IPS DF 6.9 (cell line): ENCODE results near the gene DICER1.

Source experiments
- DNase-seq: peaks from one replicate; pipeline ENCODE4 v3.0.0-alpha.2; 2013; ENCODE audit warnings: low read depth, low spot score
- H3K27ac ChIP-seq: one replicate; pipeline ENCODE4 v1.5.1; 2013; ENCODE audit warnings: low read length, control low read depth
- H3K27me3 ChIP-seq: 2 replicates; pipeline ENCODE4 v1.6.1; 2013; ENCODE audit warnings: mild to moderate bottlenecking, low read length; ENCODE audit not compliant: control insufficient read depth, insufficient read depth
- H3K36me3 ChIP-seq: 2 replicates; pipeline ENCODE4 v1.6.1; 2013; ENCODE audit warnings: low read length; ENCODE audit not compliant: control insufficient read depth, insufficient read depth
- H3K4me1 ChIP-seq: 2 replicates; pipeline ENCODE4 v1.6.1; 2013; ENCODE audit warnings: low read length; ENCODE audit not compliant: control insufficient read depth, insufficient read depth
- H3K4me3 ChIP-seq: 2 replicates; pipeline ENCODE4 v1.5.1; 2013; ENCODE audit warnings: mild to moderate bottlenecking, low read length
- H3K9me3 ChIP-seq: 2 replicates; pipeline ENCODE4 v1.6.1; 2013; ENCODE audit warnings: low read length, inconsistent platforms; ENCODE audit not compliant: control insufficient read depth, insufficient read depth
- WGBS: extraction: QIAGEN DNeasy Blood & Tissue Kit; methylation state at CpG from one replicate; pipeline ENCODE4 v1.1.7; 2013; ENCODE audit warnings: mixed read lengths, missing lambda C conversion rate; ENCODE audit not compliant: insufficient read length, insufficient coverage; 5-methylcytosine and 5-hydroxymethylcytosine counted together

DICER1 gene

DNA sequence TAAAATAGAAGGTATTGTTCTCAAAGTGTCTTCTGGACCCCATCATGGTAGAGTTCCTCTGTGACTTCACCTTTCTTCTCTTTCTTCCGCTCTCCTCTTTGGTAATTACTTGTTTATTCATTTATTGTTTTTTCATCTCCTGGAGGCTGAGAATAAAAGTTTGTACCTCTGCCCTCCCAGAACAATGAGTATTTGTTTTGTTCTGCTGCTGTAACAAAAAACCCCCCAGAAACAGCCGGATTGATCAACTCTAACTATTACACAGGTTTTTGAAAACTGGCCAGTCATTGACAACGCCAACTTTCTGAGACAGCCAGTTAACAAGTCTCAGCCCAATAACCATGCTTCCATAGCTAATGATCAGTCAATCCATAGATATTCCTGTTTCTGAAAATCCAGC lies 8.2 kb upstream of the DICER1 start:
- Histone ChIP-seq H3K9me3 (no peaks in the 10 kb centered on the region), H3K4me1 (no peaks in the 10 kb centered on the region), H3K36me3 (no peaks in the 10 kb centered on the region), H3K4me3 (no peak overlapping the region), H3K27me3 (no peaks in the 10 kb centered on the region), H3K27ac (no peak overlapping the region)
- no CpG with 5 or more reads among the region's 3 CpGs for WGBS
- DNase-seq = no peak

DNA sequence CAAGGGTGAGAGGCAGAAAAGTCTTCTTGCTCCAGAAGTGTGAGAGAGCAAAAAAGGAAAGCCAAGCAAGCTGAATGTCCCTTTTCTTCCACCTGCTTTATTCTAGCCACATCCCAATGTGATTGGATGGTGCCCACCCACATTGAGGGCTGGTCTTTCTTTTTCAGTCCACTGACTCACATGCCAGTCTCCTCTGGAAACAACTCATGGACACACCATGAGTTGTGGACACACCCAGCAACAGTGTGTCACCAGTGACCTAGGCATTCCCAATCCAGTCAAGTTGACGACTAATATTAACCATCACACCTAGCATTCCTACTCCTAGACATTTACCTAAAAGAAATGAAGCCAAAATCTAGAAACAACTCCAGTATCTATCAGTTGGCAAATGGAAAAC lies 7.2 kb upstream of the DICER1 start:
- no CpG with 5 or more reads among the region's 1 CpG for WGBS
- Histone ChIP-seq H3K27ac (no peak overlapping the region), H3K4me3 (no peak overlapping the region), H3K27me3 (no peaks in the 10 kb centered on the region), H3K36me3 (no peaks in the 10 kb centered on the region), H3K9me3 (no peaks in the 10 kb centered on the region), H3K4me1 (no peaks in the 10 kb centered on the region)
- DNase-seq = no peak

DNA sequence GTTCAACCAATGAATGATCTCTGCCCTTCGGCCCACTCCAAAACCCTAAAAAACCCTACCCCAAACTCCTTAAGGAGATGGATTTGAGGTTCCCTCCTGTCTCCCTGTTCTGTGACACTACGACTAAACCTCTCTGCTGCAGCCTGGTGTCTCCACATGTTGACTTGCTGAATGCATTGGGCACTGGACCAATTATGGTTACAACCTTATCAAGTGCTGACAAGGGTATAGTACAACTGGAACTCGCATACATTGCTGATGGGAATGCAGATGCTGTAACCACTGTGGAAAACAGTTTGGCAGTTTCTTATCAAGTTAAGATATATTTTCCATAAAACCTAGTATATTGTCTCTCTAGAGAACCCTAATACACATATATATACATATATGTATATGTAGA lies 6.3 kb upstream of the DICER1 start:
- Histone ChIP-seq H3K4me3 (no peak overlapping the region), H3K9me3 (no peaks in the 10 kb centered on the region), H3K27me3 (no peaks in the 10 kb centered on the region), H3K27ac (no peak overlapping the region), H3K36me3 (no peaks in the 10 kb centered on the region), H3K4me1 (no peaks in the 10 kb centered on the region)
- WGBS = no CpG with 5 or more reads among the region's 3 CpGs
- no peak for DNase-seq

DNA sequence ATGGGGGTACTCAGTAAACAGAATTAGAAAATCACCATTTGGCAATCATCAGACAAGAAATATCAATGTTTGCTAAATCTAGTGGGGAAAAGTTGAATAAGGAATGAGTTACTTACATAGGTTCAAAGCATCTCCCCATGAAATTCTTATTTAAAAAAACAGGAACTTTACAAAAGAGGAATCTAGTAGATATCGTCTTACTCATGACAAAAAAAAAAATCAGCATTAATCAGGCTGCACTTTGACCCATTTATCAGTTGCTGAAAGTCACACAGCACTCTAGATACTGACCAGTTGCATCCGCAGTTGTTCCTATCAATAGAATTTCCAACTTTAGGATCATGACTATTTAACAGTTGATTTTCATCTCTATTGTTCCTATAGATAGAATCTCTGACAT lies 5.8 kb upstream of the DICER1 start:
- Histone ChIP-seq H3K36me3 (no peaks in the 10 kb centered on the region), H3K4me1 (peaks cover 1% of the 10 kb centered on the region; the same call in 1 of the 2 replicates), H3K27me3 (no peaks in the 10 kb centered on the region), H3K9me3 (no peaks in the 10 kb centered on the region), H3K27ac (no peak overlapping the region), H3K4me3 (no peak overlapping the region)
- WGBS = no CpG with 5 or more reads among the region's 2 CpGs
- DNase-seq = no peak

DNA sequence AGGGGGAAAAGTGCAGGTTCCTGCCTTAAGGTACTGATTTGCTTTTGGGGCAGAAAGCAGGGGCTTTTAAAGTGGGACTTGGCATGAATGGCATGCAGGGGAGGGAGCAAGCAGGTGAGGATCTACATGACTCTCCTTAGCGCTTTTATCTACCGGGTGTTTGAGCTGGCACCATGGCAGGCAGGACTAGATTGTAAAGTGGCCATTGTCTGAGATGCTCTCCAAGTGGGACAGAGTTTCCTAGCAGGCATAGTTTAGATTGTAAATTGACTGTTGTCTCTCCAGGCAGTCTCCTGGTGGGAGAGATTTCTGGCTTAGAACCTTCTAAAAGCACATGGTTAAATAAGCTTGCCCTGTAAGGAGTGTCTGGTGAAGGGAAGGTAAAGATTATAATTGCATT lies 5.3 kb upstream of the DICER1 start:
- DNase-seq = no peak
- no CpG with 5 or more reads among the region's 2 CpGs for WGBS

DNA sequence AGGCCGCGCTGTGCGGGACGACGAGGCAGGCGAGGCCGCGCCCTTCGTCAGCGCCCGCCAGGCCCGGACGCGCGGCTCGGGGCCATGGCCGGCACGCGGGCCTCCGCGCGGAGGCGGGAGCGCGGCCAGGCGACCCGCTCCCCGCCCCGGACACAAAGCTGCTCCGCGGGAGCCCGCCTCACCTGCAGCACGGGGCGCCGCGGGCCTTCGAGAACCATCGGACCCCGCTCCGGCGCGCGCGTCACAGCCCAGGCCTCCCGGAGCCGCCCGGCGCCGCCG lies 342 bp downstream of the DICER1 start:
- Histone ChIP-seq H3K4me1 (peaks cover 1% of the 10 kb centered on the region; the same call in 1 of the 2 replicates), H3K4me3 (peak overlapping the region; percentile 74), H3K9me3 (no peaks in the 10 kb centered on the region), H3K27me3 (no peaks in the 10 kb centered on the region), H3K27ac (no peak overlapping the region), H3K36me3 (no peaks in the 10 kb centered on the region)
- no peak for DNase-seq
- WGBS = no CpG with 5 or more reads among the region's 50 CpGs

More for the DNA sequence above, 5.3 kb upstream of the DICER1 start:
- no peak overlapping the region for H3K27ac ChIP-seq
- H3K4me3 ChIP-seq = no peak overlapping the region
- no peaks in the 10 kb centered on the region for H3K36me3 ChIP-seq
- peaks cover 1% of the 10 kb centered on the region; the same call in 1 of the 2 replicates for H3K4me1 ChIP-seq
- H3K27me3 ChIP-seq = no peaks in the 10 kb centered on the region
- no peaks in the 10 kb centered on the region for H3K9me3 ChIP-seq

DNA sequence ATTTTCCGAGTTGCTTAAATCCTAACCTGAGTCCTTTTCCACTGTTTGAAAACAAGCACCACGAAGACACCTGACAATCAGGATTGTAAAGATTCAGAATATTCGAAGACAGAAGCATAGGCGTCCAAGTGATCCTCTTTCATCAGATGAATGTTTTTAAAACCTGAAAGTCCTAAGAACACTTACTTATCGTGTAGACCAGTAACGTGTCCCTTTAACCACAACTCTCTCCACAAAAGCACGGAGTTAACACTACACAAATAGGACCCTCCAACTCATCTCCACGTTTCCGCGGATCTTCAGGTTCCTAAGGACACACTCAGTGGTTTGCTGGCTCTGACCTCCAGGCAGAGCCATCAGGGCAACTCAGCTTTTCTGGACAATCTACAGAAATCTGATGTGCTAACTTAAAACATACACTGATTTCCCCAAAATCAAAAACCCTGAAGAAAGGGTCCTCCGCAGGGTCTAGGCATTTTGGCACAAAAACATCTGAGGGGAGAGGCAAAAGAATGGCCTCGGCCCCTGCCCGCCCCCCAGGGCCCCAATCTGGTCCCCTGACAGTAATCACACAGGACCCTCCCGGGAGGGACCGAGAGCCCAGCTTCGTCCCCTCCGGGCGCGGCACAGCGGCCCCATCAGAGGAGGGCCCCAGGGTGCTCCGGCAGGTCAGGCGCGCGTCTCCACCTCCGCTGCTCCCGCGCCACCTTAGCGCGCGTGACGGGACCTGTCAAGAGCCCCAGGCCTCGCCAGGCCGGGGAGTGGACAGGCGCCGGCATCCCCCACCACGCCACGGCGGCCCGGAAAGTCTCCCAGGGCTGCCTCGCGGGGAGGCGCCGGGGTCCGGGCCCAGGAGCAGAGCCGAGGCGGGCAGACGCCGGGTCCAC lies 925 bp downstream of the DICER1 start:
- peak overlapping the region; percentile 74 for H3K4me3 ChIP-seq
- H3K9me3 ChIP-seq = no peaks in the 10 kb centered on the region
- no peak overlapping the region for H3K27ac ChIP-seq
- H3K4me1 ChIP-seq = peaks cover 1% of the 10 kb centered on the region; the same call in 1 of the 2 replicates
- no peaks in the 10 kb centered on the region for H3K36me3 ChIP-seq
- no peak for DNase-seq
- H3K27me3 ChIP-seq = no peaks in the 10 kb centered on the region
- WGBS = no CpG with 5 or more reads among the region's 48 CpGs

DNA sequence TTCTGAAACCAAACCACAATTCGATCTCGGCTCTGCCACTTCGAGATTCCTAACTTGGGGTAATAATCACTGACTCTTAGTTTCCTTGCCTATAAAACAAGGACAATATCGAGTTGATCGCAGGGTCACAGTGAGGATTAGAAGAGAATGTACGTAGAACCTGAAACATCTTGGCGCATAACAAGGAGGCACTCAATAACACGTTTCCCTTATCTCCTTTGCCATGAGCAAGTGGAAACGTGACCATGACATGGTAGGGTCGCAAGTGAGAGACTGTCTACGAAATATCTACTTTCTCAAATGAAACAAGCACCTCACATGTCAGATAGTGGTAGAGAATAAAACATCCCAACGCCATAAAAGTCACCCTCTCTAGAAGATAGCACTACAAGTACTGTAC lies 2.3 kb downstream of the DICER1 start:
- no peak for DNase-seq
- Histone ChIP-seq H3K36me3 (no peaks in the 10 kb centered on the region), H3K9me3 (no peaks in the 10 kb centered on the region), H3K4me1 (peaks cover 1% of the 10 kb centered on the region; the same call in 1 of the 2 replicates), H3K27ac (no peak overlapping the region), H3K27me3 (no peaks in the 10 kb centered on the region), H3K4me3 (no peak overlapping the region)
- no CpG with 5 or more reads among the region's 12 CpGs for WGBS

DNA sequence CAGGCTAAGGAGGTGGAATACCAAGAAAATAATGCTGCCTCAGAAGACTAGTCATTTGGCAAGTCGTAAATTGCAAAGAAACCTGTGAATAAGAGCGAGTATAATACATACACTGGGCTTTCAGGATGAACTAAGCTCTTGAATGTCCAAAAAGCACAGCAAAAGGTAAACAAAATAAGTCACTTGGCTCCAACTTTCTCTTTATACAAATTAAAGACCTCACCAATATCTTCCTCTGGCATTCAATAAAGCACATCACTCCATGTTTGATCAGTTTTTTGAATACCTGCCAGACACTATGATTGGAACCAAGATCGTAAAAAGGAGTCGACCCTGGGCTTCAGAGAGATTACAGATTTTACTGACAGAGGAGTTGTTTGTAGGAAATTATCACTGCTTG lies 3.5 kb downstream of the DICER1 start:
- DNase-seq = no peak
- H3K27ac ChIP-seq = no peak overlapping the region
- H3K36me3 ChIP-seq = no peaks in the 10 kb centered on the region
- no peaks in the 10 kb centered on the region for H3K9me3 ChIP-seq
- no peaks in the 10 kb centered on the region for H3K27me3 ChIP-seq
- H3K4me3 ChIP-seq = no peak overlapping the region
- H3K4me1 ChIP-seq = peaks cover 1% of the 10 kb centered on the region; the same call in 1 of the 2 replicates
- no CpG with 5 or more reads among the region's 4 CpGs for WGBS

DNA sequence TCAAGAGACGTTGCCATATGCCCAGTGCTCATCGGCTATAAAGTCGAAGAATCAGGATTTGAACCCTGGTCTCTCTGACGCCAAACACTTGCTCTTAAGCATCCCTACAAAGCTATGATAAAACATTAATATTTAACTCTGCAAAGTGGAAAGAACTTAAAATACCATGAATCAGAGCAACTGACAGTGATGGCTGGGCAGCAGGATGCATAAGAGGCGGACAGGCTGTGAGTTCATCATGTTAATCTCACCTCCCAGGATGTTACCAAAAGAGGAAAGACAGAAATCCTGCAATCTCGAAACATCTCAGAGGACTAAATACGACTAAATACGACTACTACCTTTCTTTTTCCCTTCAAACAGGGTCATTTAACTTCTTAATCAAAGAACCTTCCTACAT lies 5.8 kb downstream of the DICER1 start:
- H3K27ac ChIP-seq = no peak overlapping the region
- H3K4me3 ChIP-seq = no peak overlapping the region
- DNase-seq = no peak
- WGBS = 100% methylated on average over 2 of the region's 8 CpGs
- H3K4me1 ChIP-seq = no peaks in the 10 kb centered on the region
- H3K27me3 ChIP-seq = no peaks in the 10 kb centered on the region
- no peaks in the 10 kb centered on the region for H3K9me3 ChIP-seq
- H3K36me3 ChIP-seq = no peaks in the 10 kb centered on the region

DNA sequence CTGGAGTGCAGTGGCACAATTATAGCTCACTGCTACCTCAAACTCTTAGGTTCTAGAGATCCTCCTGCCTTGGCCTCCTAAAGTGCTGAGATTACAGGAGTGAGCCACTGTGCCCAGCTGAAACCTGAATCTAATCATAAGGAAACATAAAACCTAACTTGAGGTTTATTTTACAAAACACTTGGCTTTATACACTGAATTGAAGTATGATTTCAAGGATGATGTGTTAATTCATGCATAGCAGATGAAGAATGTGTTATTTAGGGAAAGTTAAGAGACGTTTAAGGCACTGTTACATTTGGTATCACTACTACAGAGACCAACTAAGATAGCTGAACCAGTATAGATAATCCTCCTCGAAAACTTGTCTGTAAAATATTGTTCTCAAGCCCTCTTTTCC lies 6.4 kb downstream of the DICER1 start:
- Histone ChIP-seq H3K27ac (no peak overlapping the region), H3K4me1 (no peaks in the 10 kb centered on the region), H3K4me3 (no peak overlapping the region)

More for the DNA sequence above, 6.4 kb downstream of the DICER1 start:
- DNase-seq = no peak
- WGBS = no CpG with 5 or more reads among the region's 2 CpGs
- Histone ChIP-seq H3K9me3 (no peaks in the 10 kb centered on the region), H3K36me3 (no peaks in the 10 kb centered on the region), H3K27me3 (no peaks in the 10 kb centered on the region)
